SK-N-SH treated with all-trans-retinoic acid at 6 μM for 48 hours (cell line): Measurements from ENCODE around the gene ANKS6.

Source experiments
- ATAC-seq: fragments of 200-7000 bp; cut with Tn5 transposase; 3 replicates; pipeline ENCODE4 v1.9.1; 2020; ENCODE audit warnings: mild to moderate bottlenecking, moderate library complexity
- ARNTL ChIP-seq: fragments of 450-650 bp; formaldehyde crosslinking; IDR thresholded peaks from 2 replicates; pipeline ENCODE4 v1.5.0; 2020; ENCODE audit warnings: low read depth, mild to moderate bottlenecking, moderate library complexity, borderline replicate concordance
- BACH2 ChIP-seq: fragments of 250-450 bp; sonication (Bioruptor Pico); IDR thresholded peaks from 2 replicates; pipeline ENCODE4 v1.9.0; 2021; ENCODE audit warnings: mild to moderate bottlenecking, borderline replicate concordance
- CSDC2 ChIP-seq: fragments of 250-450 bp; sonication (Bioruptor Pico); IDR thresholded peaks from 2 replicates; pipeline ENCODE4 v1.5.0; 2020; ENCODE audit warnings: mild to moderate bottlenecking, moderate library complexity
- CSRNP3 ChIP-seq: fragments of 250-450 bp; sonication (Bioruptor Pico); IDR thresholded peaks from 2 replicates; pipeline ENCODE4 v1.5.1; 2021; ENCODE audit warnings: mild to moderate bottlenecking, moderate library complexity
- ESRRG ChIP-seq: fragments of 250-450 bp; sonication (Bioruptor Pico); IDR thresholded peaks from 2 replicates; pipeline ENCODE4 v1.6.1; 2021; ENCODE audit warnings: mild to moderate bottlenecking
- GLIS3 ChIP-seq: fragments of 250-450 bp; sonication (Bioruptor Pico); IDR thresholded peaks from 2 replicates; pipeline ENCODE4 v1.5.0; 2020; ENCODE audit warnings: mild to moderate bottlenecking, moderate library complexity
- ISL1 ChIP-seq: fragments of 250-450 bp; sonication (Bioruptor Pico); IDR thresholded peaks from 2 replicates; pipeline ENCODE4 v2.1.2; 2022; ENCODE audit warnings: mild to moderate bottlenecking, moderate library complexity
- OSR1 ChIP-seq: fragments of 250-450 bp; sonication (Bioruptor Pico); IDR thresholded peaks from 2 replicates; pipeline ENCODE4 v1.8.0; 2022; ENCODE audit warnings: moderate library complexity, mild to moderate bottlenecking, inconsistent platforms
- PPARA ChIP-seq: fragments of 250-450 bp; sonication (Bioruptor Pico); IDR thresholded peaks from 2 replicates; pipeline ENCODE4 v1.5.0; 2020; ENCODE audit warnings: mild to moderate bottlenecking, borderline replicate concordance
- RARB ChIP-seq: fragments of 250-450 bp; sonication (Bioruptor Pico); IDR thresholded peaks from 2 replicates; pipeline ENCODE4 v1.8.0; 2021; ENCODE audit warnings: mild to moderate bottlenecking, moderate library complexity
- SNAI2 ChIP-seq: fragments of 250-450 bp; sonication (Bioruptor Pico); IDR thresholded peaks from 2 replicates; pipeline ENCODE4 v1.5.0; 2020; ENCODE audit warnings: mild to moderate bottlenecking, moderate library complexity
- TCF4 ChIP-seq: fragments of 250-450 bp; sonication (Bioruptor Pico); IDR thresholded peaks from 2 replicates; pipeline ENCODE4 v1.8.0; 2021; ENCODE audit warnings: mild to moderate bottlenecking, moderate library complexity, borderline replicate concordance
- TOX ChIP-seq: fragments of 250-450 bp; sonication (Bioruptor Pico); IDR thresholded peaks from 2 replicates; pipeline ENCODE4 v1.8.0; 2021; ENCODE audit warnings: mild to moderate bottlenecking, moderate library complexity, borderline replicate concordance
- TSHZ2 ChIP-seq: fragments of 250-450 bp; sonication (Bioruptor Pico); IDR thresholded peaks from 2 replicates; pipeline ENCODE4 v1.5.0; 2020; ENCODE audit warnings: mild to moderate bottlenecking, moderate library complexity
- ZFP3 ChIP-seq: fragments of 250-450 bp; sonication (Bioruptor Pico); IDR thresholded peaks from 2 replicates; pipeline ENCODE4 v1.5.0; 2020; ENCODE audit warnings: mild to moderate bottlenecking, moderate library complexity
- ZFP30 ChIP-seq: fragments of 450-650 bp; formaldehyde crosslinking; IDR thresholded peaks from 2 replicates; pipeline ENCODE4 v1.5.0; 2022; ENCODE audit warnings: mild to moderate bottlenecking, moderate library complexity
- ZNF565 ChIP-seq: fragments of 450-650 bp; formaldehyde crosslinking; conservative IDR thresholded peaks from 2 replicates; pipeline ENCODE4 v1.5.0; 2020; ENCODE audit warnings: low read depth, mild to moderate bottlenecking, moderate library complexity
- ZNF70 ChIP-seq: fragments of 450-650 bp; formaldehyde crosslinking; IDR thresholded peaks from 2 replicates; pipeline ENCODE4 v1.5.0; 2020; ENCODE audit warnings: mild to moderate bottlenecking, moderate library complexity
- ZNF8 ChIP-seq: fragments of 450-650 bp; formaldehyde crosslinking; IDR thresholded peaks from 2 replicates; pipeline ENCODE4 v1.5.0; 2020; ENCODE audit warnings: mild to moderate bottlenecking, moderate library complexity
- TF ChIP-seq, protein P1 (sequence below): fragments of 250-450 bp; sonication (Bioruptor Pico); IDR thresholded peaks from 2 replicates; pipeline ENCODE4 v1.5.1; 2020; ENCODE audit warnings: low read depth, mild to moderate bottlenecking, moderate library complexity
- TF ChIP-seq, protein P2 (sequence below): fragments of 250-450 bp; sonication (Bioruptor Pico); IDR thresholded peaks from 2 replicates; pipeline ENCODE4 v1.8.0; 2021; ENCODE audit warnings: low read depth, mild to moderate bottlenecking, moderate library complexity, borderline replicate concordance

The ANKS6 gene

DNA sequence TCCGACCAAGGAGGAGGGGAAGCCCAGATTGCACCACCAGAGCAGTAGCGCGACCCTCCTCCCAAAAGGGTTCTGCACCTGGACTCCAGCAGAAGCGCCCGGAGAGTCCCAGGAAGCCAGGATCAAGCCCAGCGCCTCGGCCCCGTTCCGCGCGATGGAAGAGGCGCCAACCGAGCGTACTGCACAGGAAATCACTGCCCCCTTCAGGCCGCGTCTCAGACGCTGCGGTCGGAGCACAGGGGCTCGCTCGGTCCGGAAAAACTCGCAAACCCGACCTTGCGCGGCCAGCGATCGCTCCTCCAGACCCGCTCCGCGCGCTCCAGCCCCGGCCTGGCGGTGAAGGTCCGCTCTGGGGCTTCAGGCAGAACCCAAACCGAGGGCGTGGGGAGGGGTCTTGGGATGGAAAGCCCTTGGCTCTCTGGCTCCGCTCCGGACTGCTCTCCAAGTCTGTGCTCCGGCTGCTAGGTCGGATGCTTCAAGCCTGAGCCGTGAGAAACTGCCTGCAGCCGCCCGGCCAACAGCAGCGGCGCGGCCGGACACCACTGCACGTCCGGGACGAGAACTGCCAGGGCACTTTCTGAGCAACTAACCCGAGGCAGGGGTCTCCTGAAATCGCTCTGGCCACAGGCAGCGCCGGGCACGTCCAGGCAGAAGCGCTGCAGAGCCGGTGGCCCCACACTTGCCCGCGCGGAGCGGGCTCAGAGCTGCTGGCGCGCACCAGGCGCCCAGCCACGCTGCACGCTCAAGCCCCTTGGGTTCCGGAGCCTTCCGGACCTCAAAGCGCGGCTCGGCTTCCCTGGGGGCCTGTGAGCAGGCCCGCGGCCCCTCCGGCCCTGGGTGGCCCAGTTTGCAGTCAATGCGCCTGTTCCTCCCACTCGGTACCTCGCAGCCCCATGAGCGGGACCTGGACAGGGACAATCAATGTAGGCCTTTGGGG lies 88.9 kb downstream of the ANKS6 start (continued):
- TF ChIP-seq BACH2 (no peak), ZNF8 (CRISPR knock-in tag) (no peak), OSR1 (CRISPR knock-in tag) (no peak), ZNF70 (CRISPR knock-in tag) (no peak), ESRRG (no peak), RARB (CRISPR knock-in tag) (no peak), ZFP3 (CRISPR knock-in tag) (no peak), SNAI2 (CRISPR knock-in tag) (no peak)

GRCh38 chr9:98706651-98707165 lies 89.6 kb downstream of the ANKS6 start:
- ATAC-seq, result no peak
- no peak for TF ChIP-seq GLIS3 (CRISPR knock-in tag)

GRCh38 chr9:98702835-98703380 lies 93.4 kb downstream of the ANKS6 start:
- TF ChIP-seq PPARA (CRISPR knock-in tag) (no peak), GLIS3 (CRISPR knock-in tag) (no peak), ZFP30 (no peak), ZNF70 (CRISPR knock-in tag) (no peak), CSRNP3 (CRISPR knock-in tag) (no peak)
- no peak for ATAC-seq

DNA sequence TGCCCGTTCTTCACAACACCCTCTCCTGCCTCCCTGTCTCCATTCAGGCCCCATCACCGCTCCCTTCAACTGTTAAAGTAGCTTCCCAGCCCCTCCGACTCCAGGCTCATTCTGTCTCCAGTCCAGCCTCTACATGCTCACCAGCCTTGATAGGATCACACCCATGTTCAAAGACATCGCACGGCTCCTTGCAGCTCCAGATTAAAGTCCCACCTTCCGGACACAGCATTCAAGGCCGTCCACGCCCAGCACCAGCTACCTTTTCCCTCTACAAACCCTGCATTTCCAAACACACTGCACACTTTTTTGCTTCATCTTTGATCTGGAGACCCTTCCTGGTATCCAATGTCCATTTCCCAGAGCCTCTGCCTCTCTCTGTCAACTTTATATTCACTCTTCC lies 94.0 kb downstream of the ANKS6 start:
- TF ChIP-seq, protein P1, sequence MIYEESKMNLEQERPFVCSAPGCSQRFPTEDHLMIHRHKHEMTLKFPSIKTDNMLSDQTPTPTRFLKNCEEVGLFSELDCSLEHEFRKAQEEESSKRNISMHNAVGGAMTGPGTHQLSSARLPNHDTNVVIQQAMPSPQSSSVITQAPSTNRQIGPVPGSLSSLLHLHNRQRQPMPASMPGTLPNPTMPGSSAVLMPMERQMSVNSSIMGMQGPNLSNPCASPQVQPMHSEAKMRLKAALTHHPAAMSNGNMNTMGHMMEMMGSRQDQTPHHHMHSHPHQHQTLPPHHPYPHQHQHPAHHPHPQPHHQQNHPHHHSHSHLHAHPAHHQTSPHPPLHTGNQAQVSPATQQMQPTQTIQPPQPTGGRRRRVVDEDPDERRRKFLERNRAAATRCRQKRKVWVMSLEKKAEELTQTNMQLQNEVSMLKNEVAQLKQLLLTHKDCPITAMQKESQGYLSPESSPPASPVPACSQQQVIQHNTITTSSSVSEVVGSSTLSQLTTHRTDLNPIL (CRISPR knock-in tag), result no peak
- TF ChIP-seq ARNTL (CRISPR knock-in tag) (no peak), SNAI2 (CRISPR knock-in tag) (no peak), GLIS3 (CRISPR knock-in tag) (no peak), ZNF70 (CRISPR knock-in tag) (no peak), ZFP3 (CRISPR knock-in tag) (no peak), CSDC2 (no peak), TOX (CRISPR knock-in tag) (no peak), ZNF565 (CRISPR knock-in tag) (no peak), ZFP30 (no peak), ZNF8 (CRISPR knock-in tag) (no peak), OSR1 (CRISPR knock-in tag) (no peak), ISL1 (CRISPR knock-in tag) (no peak), TSHZ2 (no peak), BACH2 (no peak), RARB (CRISPR knock-in tag) (no peak), CSRNP3 (CRISPR knock-in tag) (no peak), TCF4 (CRISPR knock-in tag) (no peak)
- TF ChIP-seq, protein P2, sequence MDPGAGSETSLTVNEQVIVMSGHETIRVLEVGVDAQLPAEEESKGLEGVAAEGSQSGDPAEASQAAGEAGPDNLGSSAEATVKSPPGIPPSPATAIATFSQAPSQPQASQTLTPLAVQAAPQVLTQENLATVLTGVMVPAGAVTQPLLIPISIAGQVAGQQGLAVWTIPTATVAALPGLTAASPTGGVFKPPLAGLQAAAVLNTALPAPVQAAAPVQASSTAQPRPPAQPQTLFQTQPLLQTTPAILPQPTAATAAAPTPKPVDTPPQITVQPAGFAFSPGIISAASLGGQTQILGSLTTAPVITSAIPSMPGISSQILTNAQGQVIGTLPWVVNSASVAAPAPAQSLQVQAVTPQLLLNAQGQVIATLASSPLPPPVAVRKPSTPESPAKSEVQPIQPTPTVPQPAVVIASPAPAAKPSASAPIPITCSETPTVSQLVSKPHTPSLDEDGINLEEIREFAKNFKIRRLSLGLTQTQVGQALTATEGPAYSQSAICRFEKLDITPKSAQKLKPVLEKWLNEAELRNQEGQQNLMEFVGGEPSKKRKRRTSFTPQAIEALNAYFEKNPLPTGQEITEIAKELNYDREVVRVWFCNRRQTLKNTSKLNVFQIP (CRISPR knock-in tag), result no peak

More for the DNA sequence above, 94.0 kb downstream of the ANKS6 start:
- no peak for ATAC-seq
